PC-9 (cell line): Measurements from ENCODE around the gene TTC22. TPM values are rescaled to one million over a fixed set of nuclear protein-coding genes. Genes with fewer than 3 reads are reported as not detected.

ENCODE experiments used
- BruUV-seq: library from RNA; stranded (reverse); fragments of 400-500 nt; replicated peaks from 2 replicates; lab custom pipeline; 2021; lab: Mats Ljungman, UMichigan
- CTCF ChIA-PET: fragments of 300-600 bp; sonication (Branson Sonifier 250); formaldehyde crosslinking; loops from one replicate; lab custom pipeline; 2022; ENCODE audit warnings: antibody characterized with exemption; lab: Charles Lee
- POLR2A ChIA-PET: fragments of 300-600 bp; sonication (Branson Sonifier 250); formaldehyde crosslinking; loops from one replicate; lab custom pipeline; 2022; ENCODE audit warnings: antibody characterized with exemption; ENCODE audit not compliant: unreplicated experiment; lab: Charles Lee
- DNase-seq, 2 experiments: peaks; one replicate each; pipeline versions ENCODE4 v3.0.0 to v3.0.0-alpha.2; 2015 to 2022; ENCODE audit warnings: mixed read lengths in 1 of 2
- H2AFZ ChIP-seq: fragments of 200-600 bp; sonication (generic); 2 replicates; pipeline ENCODE4 v1.8.1; 2017; ENCODE audit warnings: antibody characterized with exemption
- H3F3A ChIP-seq: fragments of 200-600 bp; sonication (generic); 2 replicates; pipeline ENCODE4 v1.8.1; 2017; ENCODE audit warnings: antibody characterized with exemption, mild to moderate bottlenecking, low read depth; ENCODE audit not compliant: insufficient read depth
- H3K27ac ChIP-seq: fragments of 200-600 bp; sonication (generic); 2 replicates; pipeline ENCODE4 v1.6.1; 2016; ENCODE audit warnings: mixed run types
- H3K27me3 ChIP-seq: fragments of 200-600 bp; sonication (generic); 2 replicates; pipeline ENCODE4 v1.6.1; 2016; ENCODE audit warnings: low read depth, mixed run types; ENCODE audit not compliant: insufficient read depth
- H3K36me3 ChIP-seq: fragments of 200-600 bp; sonication (generic); 2 replicates; pipeline ENCODE4 v1.6.1; 2016; ENCODE audit warnings: low read depth, mixed run types
- H3K4me1 ChIP-seq: fragments of 200-600 bp; sonication (generic); replicated peaks from 2 replicates; pipeline ENCODE4 v1.6.1; 2016; ENCODE audit warnings: mixed run types; ENCODE audit not compliant: insufficient read depth
- H3K4me2 ChIP-seq: fragments of 200-600 bp; sonication (generic); 2 replicates; pipeline ENCODE4 v1.6.1; 2017; ENCODE audit warnings: mixed run types
- H3K4me3 ChIP-seq: fragments of 200-600 bp; sonication (generic); 2 replicates; pipeline ENCODE4 v1.6.1; 2016; ENCODE audit warnings: mixed run types
- H3K79me2 ChIP-seq: fragments of 200-600 bp; sonication (generic); 2 replicates; pipeline ENCODE4 v1.6.1; 2017; ENCODE audit warnings: low read depth, mixed run types
- H3K9me2 ChIP-seq: fragments of 200-600 bp; sonication (generic); 2 replicates; pipeline ENCODE4 v1.8.1; 2017; ENCODE audit warnings: mild to moderate bottlenecking; ENCODE audit not compliant: insufficient read depth
- H3K9me3 ChIP-seq: fragments of 200-600 bp; sonication (generic); 2 replicates; pipeline ENCODE4 v1.8.1; 2016; ENCODE audit warnings: low read depth; ENCODE audit not compliant: insufficient read depth
- H4K20me1 ChIP-seq: fragments of 200-600 bp; sonication (generic); 2 replicates; pipeline ENCODE4 v1.8.1; 2017; ENCODE audit not compliant: insufficient read depth
- CTCF ChIP-seq: fragments of 200-600 bp; sonication (generic); conservative IDR thresholded peaks from 2 replicates; pipeline ENCODE4 v1.6.1; 2017; ENCODE audit warnings: mixed run types, antibody characterized with exemption, mild to moderate bottlenecking, moderate library complexity
- EZH2 ChIP-seq: fragments of 200-600 bp; sonication (generic); IDR thresholded peaks from 2 replicates; pipeline ENCODE4 v1.8.0; 2017; ENCODE audit warnings: antibody characterized with exemption, low read depth
- intact Hi-C: fragments of 100-400 bp; cut with micrococcal nuclease; formaldehyde crosslinking; loops from one replicate; pipeline ENCODE4 v1.10.0; 2022; ENCODE audit not compliant: unreplicated experiment
- total RNA-seq: library from RNA; stranded (reverse); gene quantifications from 2 replicates; pipeline ENCODE4 v1.2.3, GENCODE V29; 2021

Gene TTC22
- total RNA-seq, 1 experiment from 2014 or later: 26.3 TPM

GRCh38 chr1:54850069-54850730 is 49.1 kb upstream of the TTC22 start:
- no peaks in the 10 kb centered on the region for H3K4me1 ChIP-seq
- H4K20me1 ChIP-seq: no peaks in the 10 kb centered on the region
- H3K9me3 ChIP-seq: no peaks in the 10 kb centered on the region
- ChIA-PET POLR2A (interaction anchor here (0.7 kb wide), 1 partner anchor 83 kb away, joined by 7 read pairs; no protein-coding TSS in a partner anchor), CTCF (no interaction called here)
- H3K27me3 ChIP-seq: no peaks in the 10 kb centered on the region
- H2AFZ ChIP-seq: no peak overlapping the region
- H3K79me2 ChIP-seq: peaks cover 14% of the 10 kb centered on the region; the same call in 1 of the 2 replicates
- H3K27ac ChIP-seq: no peak overlapping the region
- H3K9me2 ChIP-seq: no peaks in the 10 kb centered on the region
- DNase-seq: no peak
- no peak overlapping the region for H3K4me2 ChIP-seq
- no TSS peak for BruUV-seq
- no peak overlapping the region for H3K4me3 ChIP-seq
- intact Hi-C loops: no loop called here
- H3F3A ChIP-seq: peaks cover 24% of the 10 kb centered on the region; the same call in 1 of the 2 replicates
- peaks cover 52% of the 10 kb centered on the region for H3K36me3 ChIP-seq
- no peak for TF ChIP-seq CTCF
- no peak for TF ChIP-seq EZH2

GRCh38 chr1:54849219-54850068 is 48.3 kb upstream of the TTC22 start:
- Histone ChIP-seq H3K4me3 (no peak overlapping the region), H3K9me2 (no peaks in the 10 kb centered on the region), H3F3A (peaks cover 24% of the 10 kb centered on the region; the same call in 1 of the 2 replicates), H3K27me3 (no peaks in the 10 kb centered on the region), H3K4me2 (no peak overlapping the region), H3K4me1 (no peaks in the 10 kb centered on the region), H3K9me3 (no peaks in the 10 kb centered on the region), H3K27ac (no peak overlapping the region), H3K36me3 (peaks cover 52% of the 10 kb centered on the region), H2AFZ (no peak overlapping the region), H4K20me1 (no peaks in the 10 kb centered on the region), H3K79me2 (peaks cover 9% of the 10 kb centered on the region; the same call in 1 of the 2 replicates)
- ChIA-PET CTCF (interaction anchor here (0.7 kb wide), 1 partner anchor 222 kb away, joined by 4 read pairs; no protein-coding TSS in a partner anchor), POLR2A (no interaction called here)
- BruUV-seq: TSS peak; percentile 9
- DNase-seq: no peak
- intact Hi-C loops: no loop called here
- TF ChIP-seq EZH2: no peak
- no peak for TF ChIP-seq CTCF

- Histone ChIP-seq H3F3A (peaks cover 28% of the 10 kb centered on the region; the same call in 1 of the 2 replicates), H3K79me2 (no peaks in the 10 kb centered on the region), H3K9me2 (no peaks in the 10 kb centered on the region), H3K4me3 (no peak overlapping the region), H3K4me2 (no peak overlapping the region), H3K4me1 (no peaks in the 10 kb centered on the region), H3K9me3 (no peaks in the 10 kb centered on the region), H4K20me1 (no peaks in the 10 kb centered on the region), H3K27me3 (no peaks in the 10 kb centered on the region), H3K36me3 (peaks cover 41% of the 10 kb centered on the region), H2AFZ (no peak overlapping the region), H3K27ac (no peak overlapping the region)
- ChIA-PET POLR2A (no interaction called here), CTCF (interaction anchor here (0.6 to 0.7 kb wide), 3 partner anchors 13 to 155 kb away, joined by 3 to 4 read pairs (median 3); no protein-coding TSS in a partner anchor)
- DNase-seq: no peak
- no TSS peak for BruUV-seq
- TF ChIP-seq EZH2 (no peak), CTCF (no peak)
- intact Hi-C loops: no loop called here
These were observed 47.2 kb upstream of the TTC22 start for GRCh38 chr1:54848134-54848948.
